ENCODE results near the gene RAB33A. TPM values are rescaled to one million over a fixed set of nuclear protein-coding genes. Genes with fewer than 3 reads are reported as not detected.

Gene RAB33A
- total RNA-seq, 1 donor from 2014 or later = 0.75 TPM

DNA sequence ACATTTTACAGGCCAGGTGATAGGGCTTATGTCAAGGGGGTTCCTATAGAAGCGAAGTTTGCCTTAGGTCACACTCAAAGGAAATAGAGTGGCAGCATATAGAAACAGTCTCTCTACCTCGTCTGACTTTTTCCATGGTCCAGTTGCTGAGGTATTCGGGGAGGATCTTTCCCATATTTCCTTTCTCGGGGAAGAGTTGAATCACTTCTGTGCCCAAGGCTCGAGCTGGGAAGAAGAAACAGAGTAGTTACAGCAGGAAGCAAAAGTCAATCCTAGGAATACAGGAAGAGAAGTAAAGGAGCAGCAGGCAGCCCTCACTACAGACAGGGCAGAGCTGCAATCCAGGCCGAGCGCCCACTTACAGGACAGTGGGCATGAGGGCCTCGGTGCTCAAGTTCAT lies 34.8 kb upstream of the RAB33A start:
- DNase-seq (no peak), ATAC-seq (no peak)
- Histone ChIP-seq H3K4me1 (no peaks in the 10 kb centered on the region), H3K27me3 (no peaks in the 10 kb centered on the region), H3K4me3 (no peak overlapping the region), H3K9me3 (no peaks in the 10 kb centered on the region), H3K27ac (no peak overlapping the region), H3K36me3 (peaks cover 34% of the 10 kb centered on the region)
- TF ChIP-seq CTCF (IDR thresholded peaks at IDR 0.05) = no peak
- intact Hi-C loops (cut with DNase I) = no loop called here

DNA sequence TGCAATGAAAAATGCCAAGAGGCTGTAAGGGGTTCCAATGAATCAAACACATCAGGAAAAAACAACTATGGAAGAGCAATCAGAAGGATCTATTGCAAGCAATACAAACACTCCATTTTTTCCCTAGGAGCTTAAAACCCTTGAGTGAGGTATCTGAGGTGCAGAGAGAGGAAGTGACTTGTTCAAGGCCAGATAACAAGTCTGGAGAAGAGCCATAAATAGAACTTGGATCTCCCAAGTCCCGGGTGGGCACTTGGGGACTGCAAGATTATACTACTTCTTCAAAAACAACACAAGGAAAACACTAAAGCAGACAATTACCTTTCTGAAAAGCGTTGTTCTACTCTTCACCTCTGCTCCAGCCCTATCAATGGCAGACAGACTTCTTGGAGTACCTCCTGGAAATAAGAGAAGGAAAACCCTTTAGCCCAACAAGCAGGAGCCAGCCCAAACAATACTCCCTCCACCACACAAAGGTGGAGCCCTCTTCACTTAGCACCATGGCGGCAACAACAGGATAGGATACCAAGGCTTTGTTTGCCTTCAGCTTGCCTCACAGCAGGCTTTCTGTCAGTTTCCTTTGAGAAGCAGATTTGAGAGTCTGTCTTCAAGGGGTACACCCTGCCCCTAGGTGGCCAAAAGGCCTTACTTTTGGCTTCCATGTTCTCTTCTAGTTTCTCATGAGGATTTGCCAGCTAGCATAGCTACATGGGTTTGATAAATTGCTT lies 32.1 kb upstream of the RAB33A start:
- Histone ChIP-seq H3K27me3 (no peaks in the 10 kb centered on the region), H3K4me1 (no peaks in the 10 kb centered on the region), H3K27ac (no peak overlapping the region), H3K36me3 (peaks cover 42% of the 10 kb centered on the region), H3K4me3 (no peak overlapping the region), H3K9me3 (no peaks in the 10 kb centered on the region)
- no peak for TF ChIP-seq CTCF (IDR thresholded peaks at IDR 0.05)
- DNase-seq (no peak), ATAC-seq (no peak)
- intact Hi-C loops (cut with DNase I) = no loop called here

- Histone ChIP-seq H3K36me3 (peaks cover 43% of the 10 kb centered on the region), H3K4me1 (no peaks in the 10 kb centered on the region), H3K4me3 (no peak overlapping the region), H3K27me3 (no peaks in the 10 kb centered on the region), H3K27ac (no peak overlapping the region), H3K9me3 (no peaks in the 10 kb centered on the region)
- DNase-seq (no peak), ATAC-seq (no peak)
- TF ChIP-seq CTCF (IDR thresholded peaks at IDR 0.05) = no peak
- intact Hi-C loops (cut with DNase I) = no loop called here
These were observed 27.3 kb upstream of the RAB33A start for GRCh38 chrX:130144509-130144908.

- intact Hi-C loops (cut with DNase I) = no loop called here
- H3K9me3 ChIP-seq = no peaks in the 10 kb centered on the region
- no peak for TF ChIP-seq CTCF (IDR thresholded peaks at IDR 0.05)
- H3K36me3 ChIP-seq = peaks cover 43% of the 10 kb centered on the region
- no peaks in the 10 kb centered on the region for H3K4me1 ChIP-seq
- no peak for ATAC-seq
- H3K27me3 ChIP-seq = no peaks in the 10 kb centered on the region
- no peak overlapping the region for H3K4me3 ChIP-seq
- DNase-seq = no peak
- no peak overlapping the region for H3K27ac ChIP-seq
These were observed 26.6 kb upstream of the RAB33A start for GRCh38 chrX:130145123-130145522.

DNA sequence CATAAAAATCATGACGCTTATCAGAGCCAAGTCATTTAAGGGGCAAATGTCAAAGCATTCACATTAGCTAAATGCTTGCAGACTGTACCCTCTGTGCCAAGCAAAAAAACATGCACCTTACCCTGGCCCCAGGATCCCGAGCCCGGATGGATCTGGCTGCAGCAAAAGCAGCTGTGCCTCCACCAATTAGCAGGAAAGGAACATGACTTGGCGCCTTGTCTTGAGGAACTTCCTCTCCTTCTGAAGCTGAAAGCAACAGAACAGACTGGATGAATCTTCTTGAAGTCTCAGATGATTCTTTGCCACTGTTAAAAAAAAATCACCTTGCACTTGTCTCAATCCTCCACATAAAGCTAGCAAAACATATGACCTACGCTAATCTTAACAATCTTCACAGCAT lies 24.1 kb upstream of the RAB33A start:
- Histone ChIP-seq H3K9me3 (no peaks in the 10 kb centered on the region), H3K36me3 (peaks cover 38% of the 10 kb centered on the region), H3K27ac (no peak overlapping the region), H3K4me3 (no peak overlapping the region), H3K27me3 (no peaks in the 10 kb centered on the region), H3K4me1 (no peaks in the 10 kb centered on the region)
- no peak for DNase-seq
- no peak for ATAC-seq
- intact Hi-C loops (cut with DNase I) = no loop called here
- TF ChIP-seq CTCF (IDR thresholded peaks at IDR 0.05) = no peak

DNA sequence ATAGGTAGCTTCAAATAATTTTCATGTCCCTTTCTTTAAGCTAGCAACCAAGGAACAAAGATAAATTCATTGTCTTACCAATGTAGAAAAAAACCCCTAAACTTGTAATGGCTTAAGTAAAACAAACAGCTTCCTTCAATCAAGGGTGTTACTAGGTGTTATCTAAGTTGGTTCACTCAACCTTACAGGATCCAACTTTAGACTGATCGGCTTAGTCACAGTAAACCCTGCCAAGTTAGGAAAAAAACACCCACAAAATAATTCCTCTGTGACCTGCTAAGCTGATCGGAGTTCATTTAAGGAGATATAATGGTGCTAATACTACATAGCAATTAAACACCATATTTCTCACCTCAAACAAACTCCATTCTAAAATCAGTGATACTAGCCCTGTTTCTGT lies 16.2 kb upstream of the RAB33A start:
- no peaks in the 10 kb centered on the region for H3K27me3 ChIP-seq
- intact Hi-C loops (cut with DNase I) = no loop called here
- no peak for ATAC-seq

More for the DNA sequence above, 16.2 kb upstream of the RAB33A start:
- no peak for TF ChIP-seq CTCF (IDR thresholded peaks at IDR 0.05)
- no peak for DNase-seq
- H3K4me3 ChIP-seq = no peak overlapping the region
- no peak overlapping the region for H3K27ac ChIP-seq
- H3K36me3 ChIP-seq = no peaks in the 10 kb centered on the region
- no peaks in the 10 kb centered on the region for H3K9me3 ChIP-seq
- H3K4me1 ChIP-seq = no peaks in the 10 kb centered on the region
